Ishikawa (cell line): ENCODE data around the gene ASTN2.

Experiments used
- CEBPB ChIP-seq: IDR thresholded peaks from 2 replicates; pipeline ENCODE4 v1.6.1; 2012
- CREB1 ChIP-seq: IDR thresholded peaks from 2 replicates; pipeline ENCODE4 v1.6.1; 2012; ENCODE audit warnings: low read depth
- EP300 ChIP-seq: IDR thresholded peaks from 2 replicates; pipeline ENCODE4 v1.6.1; 2012; ENCODE audit warnings: borderline replicate concordance
- NFIC ChIP-seq: IDR thresholded peaks from 2 replicates; pipeline ENCODE4 v1.6.1; 2012
- RAD21 ChIP-seq: IDR thresholded peaks from 2 replicates; pipeline ENCODE4 v1.6.1; 2012; ENCODE audit warnings: low read depth
- REST ChIP-seq: IDR thresholded peaks from 2 replicates; pipeline ENCODE4 v1.6.1; 2012; ENCODE audit warnings: low read depth, mild to moderate bottlenecking
- TAF1 ChIP-seq: IDR thresholded peaks from 2 replicates; pipeline ENCODE4 v1.6.1; 2012; ENCODE audit warnings: low read depth, mild to moderate bottlenecking
- TCF12 ChIP-seq: IDR thresholded peaks from 2 replicates; pipeline ENCODE4 v1.6.1; 2012; ENCODE audit warnings: low read depth
- USF1 ChIP-seq: IDR thresholded peaks from 2 replicates; pipeline ENCODE4 v1.6.1; 2012
- YY1 ChIP-seq: IDR thresholded peaks from 2 replicates; pipeline ENCODE4 v1.6.1; 2012; ENCODE audit warnings: low read depth
- ZBTB7A ChIP-seq: IDR thresholded peaks from 2 replicates; pipeline ENCODE4 v1.6.1; 2012; ENCODE audit warnings: low read depth

GRCh38 chr9:116726602-116727001 lies 688.3 kb downstream of the ASTN2 start:
- no peak for TF ChIP-seq YY1
- no peak for TF ChIP-seq EP300
- no peak for TF ChIP-seq REST
- no peak for TF ChIP-seq RAD21
- no peak for TF ChIP-seq CEBPB
- TF ChIP-seq TCF12 = no peak
- no peak for TF ChIP-seq NFIC
- TF ChIP-seq USF1 = no peak
- no peak for TF ChIP-seq TAF1
- no peak for TF ChIP-seq CREB1
- TF ChIP-seq ZBTB7A = no peak
